Measurements from ENCODE around the gene ZBTB16. TPM values are rescaled to one million over a fixed set of nuclear protein-coding genes. Genes with fewer than 3 reads are reported as not detected.

Gene ZBTB16
- total and polyA plus RNA-seq, 2 of the 13 experiments (the other 11 are each of a cell fraction or from before 2014, with no cell fraction given), result not detected

- TF ChIP-seq ZNF503 (CRISPR knock-in tag; IDR thresholded peaks at IDR 0.05), result peak; percentile 47; the same call in 1 of the 2 replicates
- TF ChIP-seq ZNF264 (CRISPR knock-in tag; IDR thresholded peaks at IDR 0.05), result 0 out of 2 replicates have a peak, but pooled peaks have one; percentile 33
- peak; percentile 83 for TF ChIP-seq ARID3A (IDR thresholded peaks at IDR 0.05; ENCODE audit: low read depth, low read length)
- peak; percentile 77 for TF ChIP-seq MAX (IDR thresholded peaks at IDR 0.05)
- no peak for TF ChIP-seq THAP8 (CRISPR knock-in tag; IDR thresholded peaks at IDR 0.05; ENCODE audit: borderline replicate concordance)
- TF ChIP-seq ONECUT2 (CRISPR knock-in tag; IDR thresholded peaks at IDR 0.05), result peak; percentile 90
- 0 out of 2 replicates have a peak, but pooled peaks have one; percentile 73 for TF ChIP-seq ZBTB26 (CRISPR knock-in tag; IDR thresholded peaks at IDR 0.05; ENCODE audit: borderline replicate concordance)
- peak in 1 of 2 experiments; percentile 78; a peak in 1 of 4 replicates for TF ChIP-seq KLF16 (CRISPR knock-in tag; IDR thresholded peaks at IDR 0.05)
- TF ChIP-seq PATZ1 (CRISPR knock-in tag; IDR thresholded peaks at IDR 0.05), result peak; percentile 49; the same call in 1 of the 2 replicates
- TF ChIP-seq ATF3 (CRISPR knock-in tag; IDR thresholded peaks at IDR 0.05), result no peak
- no peak for TF ChIP-seq CENPBD1 (CRISPR knock-in tag; IDR thresholded peaks at IDR 0.05; ENCODE audit: borderline replicate concordance, low read depth)
- no peak for TF ChIP-seq MBNL3 (CRISPR knock-in tag; conservative IDR thresholded peaks at IDR 0.05)
- TF ChIP-seq MBD4 (IDR thresholded peaks at IDR 0.05; ENCODE audit: borderline replicate concordance, low read length), result no peak; the same call in 1 of the 2 replicates
- TF ChIP-seq EEA1 (CRISPR knock-in tag; IDR thresholded peaks at IDR 0.05; ENCODE audit: borderline replicate concordance), result no peak
- TF ChIP-seq ZEB1 (IDR thresholded peaks at IDR 0.05; ENCODE audit: insufficient replicate concordance, low read depth), result peak; percentile 22
- TF ChIP-seq TFE3 (CRISPR knock-in tag; IDR thresholded peaks at IDR 0.05), result 0 out of 2 replicates have a peak, but pooled peaks have one; percentile 27
- no peak for TF ChIP-seq MXD1 (CRISPR knock-in tag; IDR thresholded peaks at IDR 0.05)
- peak; percentile 55 for TF ChIP-seq RARA (CRISPR knock-in tag; IDR thresholded peaks at IDR 0.05)
These were observed 39.4 kb downstream of the ZBTB16 start (continued) for GRCh38 chr11:114098927-114099326.

Measured in HepG2 (cell line).